DOHH2 (cell line): ENCODE results near the gene LRG1.

ENCODE experiments used
- CTCF ChIP-seq: fragments of 200-600 bp; sonication (generic); IDR thresholded peaks from one replicate; pipeline ENCODE4 v1.5.1; 2014; ENCODE audit warnings: antibody characterized with exemption, mild to moderate bottlenecking, low read depth, low read length; ENCODE audit not compliant: poor library complexity, severe bottlenecking
- EZH2phosphoT487 ChIP-seq: fragments of 200-600 bp; sonication (generic); IDR thresholded peaks from 2 replicates; pipeline ENCODE4 v1.6.1; 2017; ENCODE audit warnings: borderline replicate concordance, mild to moderate bottlenecking, antibody characterized with exemption, low read length, moderate library complexity, mixed read lengths

- TF ChIP-seq CTCF, result no peak
- TF ChIP-seq EZH2phosphoT487, result no peak
Observed at GRCh38 chr19:4570402-4570801, 30.6 kb upstream of the LRG1 start.
